SHP77 treated with DMSO at 0.1 percent for 48 hours (cell line): ENCODE data around the gene ELOB.
A peak's percentile ranks its signal among the peaks of the same experiment; 100 is the strongest.
"Not testable (repeated sequence)": the region's sequence is repeated elsewhere in the genome, so short reads cannot be mapped to it uniquely, and the experiment has no call there.

Source experiments
- DNase-seq: peaks from one replicate; lab custom pipeline; 2025; lab: John Stamatoyannopoulos, UW

Gene ELOB

DNA sequence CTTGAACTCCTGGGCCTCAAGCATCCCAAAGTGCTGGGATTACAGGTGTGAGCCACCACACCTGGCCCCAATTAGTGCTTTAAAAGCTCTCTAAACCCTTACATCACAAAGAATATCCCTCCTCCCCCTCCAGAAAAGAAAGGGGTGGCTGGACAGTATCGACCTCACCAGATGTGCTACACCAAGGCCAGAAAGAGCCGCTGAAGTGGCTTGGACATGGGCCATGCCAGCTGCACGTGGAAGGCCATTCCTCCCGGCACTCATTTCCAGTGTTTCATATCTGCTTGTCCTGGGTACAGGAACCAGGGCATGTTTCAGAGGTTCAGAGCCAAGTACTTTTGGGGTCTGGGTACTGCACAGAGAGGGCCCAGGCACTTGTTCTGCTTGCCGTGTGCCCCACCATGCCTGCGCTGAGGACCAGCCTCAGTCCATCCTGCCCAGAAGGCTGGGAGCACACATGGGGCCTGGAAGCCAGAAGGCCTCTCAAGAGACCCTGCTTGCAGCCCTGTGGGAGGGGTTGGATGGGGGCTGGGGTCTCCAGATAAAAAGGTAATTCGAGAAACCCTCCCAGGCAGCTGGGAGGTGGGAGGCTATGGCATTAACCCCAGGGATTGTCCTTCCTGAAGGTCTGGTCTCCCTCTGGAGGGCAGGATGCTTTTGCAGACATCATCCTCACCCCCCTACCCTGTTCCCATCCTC is 28.2 kb downstream of the ELOB start:
- DNase-seq = peak; percentile 44

DNA sequence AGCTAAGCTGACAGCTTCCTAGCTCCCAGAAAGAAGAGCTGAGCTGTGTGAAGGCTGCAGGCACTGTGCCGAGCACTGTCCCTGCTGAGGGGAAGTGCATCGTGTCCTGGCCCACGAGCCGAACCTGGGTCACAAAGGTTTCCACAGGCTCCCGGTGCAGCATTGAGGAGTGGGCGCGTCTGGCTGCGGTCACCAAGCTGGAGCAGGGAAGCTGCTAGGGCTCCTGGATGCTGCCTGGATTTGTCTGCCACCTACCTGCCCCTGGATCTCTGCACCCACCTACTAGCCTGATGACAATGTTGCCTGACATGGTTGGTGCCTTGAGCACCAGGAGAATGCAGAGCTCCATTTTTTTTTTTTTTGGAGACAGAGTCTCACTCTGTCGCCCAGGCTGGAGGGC is 31.1 kb downstream of the ELOB start:
- no peak for DNase-seq

DNA sequence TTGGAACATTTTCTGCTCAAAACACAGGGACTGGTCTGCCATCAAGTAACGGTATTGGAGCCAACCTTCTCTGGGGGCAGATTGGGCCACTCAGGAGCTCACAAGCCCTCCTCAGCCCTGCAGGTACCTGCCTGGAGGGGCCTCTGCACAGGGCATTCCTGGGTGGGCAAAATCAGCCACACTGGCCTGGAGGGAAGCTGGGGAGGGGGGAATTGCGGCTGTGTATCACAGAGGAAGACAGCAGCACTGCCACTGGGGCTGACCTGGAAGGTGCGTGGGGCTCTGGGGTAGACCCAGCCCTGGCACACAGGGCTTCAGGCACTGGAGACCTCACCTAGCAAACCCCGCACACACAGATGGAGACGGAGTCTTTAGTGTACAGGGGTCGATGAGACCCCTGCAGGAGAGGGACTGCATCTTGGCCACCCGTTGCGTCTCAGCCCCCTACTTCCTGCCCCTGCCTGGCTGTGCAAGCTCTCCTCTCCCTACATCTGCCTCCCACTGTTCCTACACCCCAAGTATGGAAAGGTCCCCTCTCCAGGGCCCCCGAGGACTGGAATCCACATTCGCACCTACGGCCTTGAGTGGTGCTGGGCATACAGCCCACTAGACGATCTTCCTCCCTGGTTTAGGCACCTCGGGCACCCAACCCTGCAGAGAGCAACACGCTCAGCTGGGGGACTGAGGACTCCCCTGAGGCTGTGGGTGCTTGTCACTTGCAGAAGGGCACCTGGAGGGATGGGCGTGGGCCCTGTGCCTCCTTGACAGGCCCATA is 31.8 kb downstream of the ELOB start:
- DNase-seq = no peak

DNA sequence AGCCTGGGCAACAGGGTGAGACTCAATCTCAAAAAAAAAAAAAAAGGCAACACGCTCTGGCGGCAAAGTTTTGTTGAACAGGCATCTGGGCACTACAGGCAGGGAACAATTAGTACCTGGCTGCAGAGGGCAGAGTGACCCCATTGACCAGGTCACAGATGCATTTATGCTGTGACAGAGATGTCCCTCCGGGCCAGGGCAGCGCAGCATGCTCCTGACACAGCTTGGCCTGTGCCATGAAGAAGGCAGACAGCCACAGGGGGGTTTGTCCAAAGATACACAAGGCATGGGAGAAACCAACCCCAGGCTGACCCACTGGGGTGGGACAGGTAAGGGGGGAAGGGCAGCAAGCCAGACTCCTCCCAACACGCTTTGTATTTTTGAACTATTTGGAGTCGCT is 32.4 kb downstream of the ELOB start:
- no peak for DNase-seq

DNA sequence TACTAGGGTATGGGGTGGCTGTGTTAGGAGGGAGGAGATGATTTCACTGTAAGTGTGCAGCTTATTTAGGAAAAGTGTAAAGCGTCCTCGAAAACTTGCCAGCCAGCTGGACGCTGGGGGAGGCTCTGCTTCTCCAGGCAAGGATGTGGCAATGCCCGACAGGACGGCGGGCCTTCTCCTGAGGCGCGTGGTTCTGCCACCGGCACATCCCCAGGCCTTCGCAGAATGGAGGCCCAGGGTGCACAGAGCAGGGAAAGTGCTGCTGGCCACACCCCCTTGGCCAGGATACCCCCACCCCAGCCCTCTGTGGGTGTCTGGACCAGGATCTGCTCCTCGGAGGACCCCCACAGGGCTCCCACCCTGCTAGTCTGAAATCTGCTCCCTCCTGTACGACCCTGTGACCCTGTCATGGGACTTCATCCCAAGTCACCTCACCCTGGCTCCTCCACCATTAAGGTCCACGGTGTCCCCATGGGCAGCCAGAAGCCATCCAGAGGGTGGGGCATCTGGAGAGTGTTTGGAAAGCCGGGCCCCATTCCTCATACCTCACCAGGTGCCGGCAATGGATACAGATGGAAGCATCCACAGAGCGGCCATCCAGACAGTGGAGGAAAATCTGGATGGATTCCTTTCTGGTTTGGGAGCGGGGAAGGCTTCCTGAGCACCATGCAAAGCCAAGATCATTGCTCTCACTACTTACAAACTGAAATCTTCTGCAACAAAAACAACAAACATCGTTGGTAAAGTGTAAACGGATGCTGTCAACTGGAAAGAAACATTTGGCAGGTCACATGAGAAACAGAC is 33.9 kb downstream of the ELOB start:
- no peak for DNase-seq

DNA sequence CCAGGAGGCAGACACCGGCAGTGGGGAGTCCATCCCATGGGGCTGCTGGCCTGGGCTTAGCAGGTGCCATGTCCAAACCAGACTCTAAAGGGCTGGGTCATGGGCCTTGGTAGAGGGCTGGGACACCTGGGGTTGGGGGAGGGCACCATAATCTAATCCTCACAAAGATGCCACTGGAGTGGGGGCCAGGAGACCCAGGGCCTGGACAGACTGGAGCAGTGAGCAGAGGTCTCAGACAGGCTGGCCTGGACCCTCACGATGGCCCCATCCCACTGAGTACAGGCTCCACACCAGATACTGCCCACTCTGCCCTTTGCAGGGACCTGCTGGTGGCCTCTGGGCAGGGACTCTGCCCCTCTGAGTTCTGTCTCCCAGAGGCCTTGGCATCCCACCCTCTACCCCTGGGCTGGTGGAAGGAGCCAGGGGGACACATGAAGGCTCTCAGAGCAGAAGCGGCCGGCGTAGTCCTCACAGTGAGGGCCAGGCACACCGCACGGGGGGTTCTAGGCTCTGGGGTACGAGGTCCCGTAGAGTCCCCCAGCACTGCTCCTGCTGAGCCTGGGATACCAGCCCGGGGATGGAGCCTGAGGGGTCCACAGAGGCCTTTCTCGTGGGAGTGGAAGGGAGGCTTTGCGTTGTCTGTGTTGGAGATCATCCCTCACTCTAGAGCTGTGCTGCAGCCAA is 34.6 kb downstream of the ELOB start:
- DNase-seq = no peak

DNA sequence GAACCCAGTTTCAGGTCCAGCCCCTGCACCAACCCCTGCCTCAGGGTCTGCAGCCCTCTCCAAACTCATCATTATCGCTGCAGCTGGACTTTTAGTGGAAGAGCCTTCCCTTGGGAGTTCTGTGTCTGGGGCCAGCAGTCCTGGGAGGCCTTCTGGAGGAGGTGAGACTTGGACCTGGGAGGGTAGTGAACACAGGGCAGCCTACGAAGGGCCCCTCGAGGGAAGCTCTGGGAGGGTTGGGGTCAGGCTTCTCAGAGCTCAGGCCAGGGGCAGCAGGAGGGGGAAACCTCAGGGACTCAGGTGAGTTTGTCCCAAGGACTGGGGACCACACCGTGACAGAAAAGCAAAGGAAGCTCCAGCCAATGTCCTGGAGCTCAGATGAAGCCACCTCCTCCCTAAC is 35.9 kb downstream of the ELOB start:
- no peak for DNase-seq

DNA sequence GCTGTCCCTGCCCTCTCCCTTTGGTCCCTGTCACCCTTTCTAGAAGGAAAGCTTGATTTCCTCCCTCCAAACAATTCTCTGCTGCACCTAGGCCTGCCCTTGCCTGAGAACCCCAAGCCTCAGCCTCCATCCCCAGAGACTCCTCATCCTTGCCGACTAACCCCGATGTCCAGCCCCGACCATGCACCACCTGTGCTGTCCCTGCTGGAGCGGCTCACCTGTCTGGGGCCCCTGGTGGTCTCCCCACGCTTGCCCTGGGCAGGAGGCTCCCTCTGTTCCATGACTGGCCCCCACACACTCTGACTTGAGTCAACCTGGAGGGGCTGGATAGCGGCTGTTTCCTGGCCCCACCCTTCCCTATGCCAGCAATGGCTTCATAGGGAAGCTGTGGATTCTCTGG is 36.6 kb downstream of the ELOB start:
- DNase-seq = no peak

DNA sequence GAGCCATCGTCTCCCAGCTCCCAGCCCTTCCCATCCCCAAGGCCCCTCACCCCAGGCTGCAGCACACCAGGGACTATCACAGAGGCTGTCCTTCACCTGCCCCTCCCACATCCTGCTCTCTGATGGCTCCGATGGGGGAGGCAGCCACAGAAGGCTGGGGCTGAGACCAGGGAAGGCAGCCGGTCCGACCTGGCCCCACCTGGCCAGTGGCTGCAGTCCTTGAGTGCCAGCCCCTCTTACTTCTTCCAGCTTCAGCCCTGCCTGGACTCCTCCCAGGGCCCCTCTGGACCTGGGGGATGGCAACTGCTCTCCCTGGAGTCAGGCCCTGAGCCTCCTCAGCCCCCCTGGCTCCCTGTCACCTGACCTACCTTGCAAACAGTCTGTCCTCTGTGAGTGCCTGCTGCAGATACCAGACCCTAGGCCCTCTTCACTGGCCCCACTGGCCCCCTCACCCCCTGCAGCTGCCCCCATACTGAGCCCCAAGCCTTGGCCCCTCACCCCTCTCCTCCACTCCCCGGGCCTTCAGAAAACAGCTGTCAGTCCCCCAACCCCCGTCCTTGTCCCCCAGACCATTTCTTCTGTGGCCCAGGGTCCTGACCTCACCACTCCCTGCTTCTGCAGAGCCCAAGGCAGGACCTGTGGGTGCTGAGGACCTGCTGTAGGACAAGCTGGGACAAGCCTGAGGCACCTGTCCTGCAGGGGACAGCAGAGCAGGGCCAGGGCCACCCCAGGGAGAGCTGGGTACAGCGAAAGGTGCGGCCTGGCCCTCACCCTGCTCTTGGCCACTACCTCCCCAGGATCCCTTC is 37.3 kb downstream of the ELOB start:
- no peak for DNase-seq

DNA sequence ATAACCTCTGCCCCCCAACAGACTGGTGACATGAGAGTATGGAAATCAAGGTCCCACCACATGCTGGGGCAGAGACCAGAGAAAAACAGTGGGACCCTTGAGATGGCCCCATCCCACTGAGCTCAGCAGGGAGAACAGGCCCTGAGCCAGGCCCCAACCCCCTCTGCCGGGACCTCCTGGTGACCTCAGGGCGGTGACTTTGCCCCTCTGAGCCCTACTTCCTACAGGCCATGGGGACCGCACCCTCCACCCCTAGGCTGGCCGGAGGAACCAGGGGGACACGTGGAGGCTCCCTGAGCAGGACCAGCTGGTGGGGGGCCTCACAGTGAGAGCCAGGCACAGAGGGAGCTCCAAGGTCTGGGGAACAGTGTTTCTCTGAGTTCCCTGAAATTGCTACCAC is 38.5 kb downstream of the ELOB start:
- no peak for DNase-seq

DNA sequence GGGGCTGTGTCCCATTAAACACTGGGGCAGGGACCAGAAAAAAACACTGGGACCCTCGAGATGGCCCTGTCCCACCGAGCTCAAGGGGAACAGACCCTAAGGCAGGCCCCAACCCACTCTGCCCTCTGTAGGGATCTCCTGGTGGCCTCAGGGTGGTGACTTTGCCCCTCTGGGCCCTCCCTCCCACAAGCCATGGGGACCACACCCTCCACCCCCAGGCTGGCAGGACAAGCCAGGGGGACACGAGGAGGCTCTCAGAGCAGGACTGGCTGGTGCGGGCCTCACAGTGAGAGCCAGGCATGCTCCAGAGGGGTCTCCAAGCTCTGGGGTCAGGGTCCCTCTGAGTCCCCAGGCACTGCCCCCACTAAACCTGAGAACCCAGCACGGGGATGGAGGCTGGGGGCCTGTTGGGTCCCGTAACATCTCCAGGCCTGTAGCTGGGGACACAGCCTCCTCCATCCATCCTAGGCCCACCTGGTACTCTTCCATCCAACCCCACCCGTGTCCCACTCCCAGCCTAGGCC is 39.1 kb downstream of the ELOB start:
- no peak for DNase-seq

DNA sequence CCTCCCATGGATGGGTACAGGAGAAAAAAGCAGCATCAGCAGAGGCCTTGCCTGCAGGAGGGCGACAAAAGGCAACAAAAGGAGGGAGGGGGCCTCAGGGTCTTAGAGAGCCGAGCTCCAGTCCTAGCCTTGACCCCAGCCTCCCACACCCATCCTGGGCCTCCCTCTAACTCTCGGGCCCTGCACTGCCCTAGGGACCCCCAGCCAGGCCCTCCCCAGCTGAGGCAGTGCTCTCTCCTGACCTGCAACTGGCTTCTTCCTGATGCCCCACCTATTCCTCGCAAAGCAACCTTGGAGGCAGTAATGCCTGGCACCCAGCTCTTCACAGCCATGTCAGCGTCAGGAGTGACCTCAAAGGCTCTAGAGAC is 39.9 kb downstream of the ELOB start:
- DNase-seq = no peak

DNA sequence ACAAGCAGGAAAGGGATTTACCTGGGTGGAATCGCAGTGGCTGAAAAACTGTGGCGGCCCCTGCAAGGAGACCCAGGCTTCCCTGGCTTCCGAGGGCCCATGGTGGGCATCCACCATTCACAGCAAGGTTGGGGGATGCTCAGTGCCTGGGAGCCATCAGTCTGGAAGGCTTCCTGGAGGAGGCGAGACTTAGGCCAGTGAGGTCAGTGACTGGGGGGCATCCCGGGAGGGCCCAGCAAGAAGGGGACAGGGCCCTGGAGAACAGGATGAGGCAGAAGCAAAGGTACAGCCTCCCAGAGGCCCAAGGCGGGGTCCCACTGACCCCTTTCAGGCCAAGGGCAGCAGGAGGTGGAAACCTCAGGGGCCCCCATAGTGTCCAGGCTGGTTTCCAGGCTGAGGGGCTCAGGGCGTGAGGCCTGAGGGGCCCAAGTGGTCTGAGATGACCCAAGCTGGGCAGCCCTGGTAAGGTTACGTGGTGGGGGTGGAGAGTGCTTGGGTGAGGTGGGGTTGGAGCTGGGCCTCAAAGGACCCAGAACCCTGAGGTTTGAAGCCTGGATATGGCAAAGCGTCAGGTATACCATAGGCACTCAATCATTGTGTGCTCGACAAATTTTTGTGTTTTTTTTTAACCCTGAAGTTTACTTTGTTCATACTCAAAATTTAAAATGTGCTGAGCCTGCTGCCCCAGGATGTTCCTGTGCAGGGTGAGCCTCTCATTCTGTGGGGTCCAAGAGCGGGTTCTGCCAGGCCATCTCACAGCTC is 40.4 kb downstream of the ELOB start:
- DNase-seq = no peak

DNA sequence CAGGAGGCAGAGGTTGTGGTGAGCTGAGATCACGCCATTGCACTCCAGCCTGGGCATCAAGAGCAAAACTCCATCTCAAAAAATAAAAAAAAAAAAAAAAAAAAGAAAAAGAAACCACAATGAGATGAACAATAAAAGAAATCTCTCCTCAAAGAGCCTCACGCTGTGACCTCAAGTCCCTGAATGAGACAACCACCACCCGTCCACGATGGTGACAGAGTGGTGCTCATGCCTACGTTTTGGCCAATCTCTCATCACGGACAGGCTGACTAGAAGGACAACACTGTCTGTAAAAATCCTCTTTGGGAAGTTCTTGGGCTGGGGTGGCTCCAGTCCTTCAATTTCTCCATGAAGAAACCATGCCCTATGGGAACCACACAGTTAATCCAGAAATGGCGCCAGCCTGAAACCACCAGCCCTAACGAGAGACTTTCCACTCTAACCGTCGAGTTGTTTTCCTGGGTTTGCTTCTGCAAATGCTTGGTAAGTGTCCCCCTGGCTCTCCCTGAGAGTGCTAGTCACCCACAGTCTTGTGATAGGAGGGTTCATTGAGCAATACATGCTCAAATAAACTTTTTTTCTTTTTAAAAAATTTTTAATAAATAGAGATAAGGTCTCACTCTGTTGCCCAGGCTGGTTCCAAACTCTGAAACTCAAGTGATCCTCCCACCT is 42.1 kb downstream of the ELOB start:
- no peak for DNase-seq

DNA sequence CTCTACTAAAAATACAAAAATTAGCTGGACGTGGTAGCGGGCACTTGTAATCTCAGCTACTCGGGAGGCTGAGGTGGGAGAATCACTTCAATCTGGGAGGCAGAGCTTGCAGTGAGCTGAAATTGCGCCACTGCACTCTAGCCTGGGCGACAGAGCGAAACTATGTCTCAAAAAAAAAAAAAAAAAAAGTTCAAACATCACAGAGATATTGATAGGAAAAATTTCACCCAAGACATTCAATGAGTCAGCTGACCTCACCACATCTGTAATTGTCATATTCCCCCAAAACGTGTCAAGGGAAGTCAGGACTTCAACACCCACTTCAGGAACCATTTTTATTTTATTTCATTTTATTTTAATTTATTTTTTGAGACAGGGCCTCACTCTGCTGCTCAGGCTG is 49.0 kb downstream of the ELOB start:
- no peak for DNase-seq

DNA sequence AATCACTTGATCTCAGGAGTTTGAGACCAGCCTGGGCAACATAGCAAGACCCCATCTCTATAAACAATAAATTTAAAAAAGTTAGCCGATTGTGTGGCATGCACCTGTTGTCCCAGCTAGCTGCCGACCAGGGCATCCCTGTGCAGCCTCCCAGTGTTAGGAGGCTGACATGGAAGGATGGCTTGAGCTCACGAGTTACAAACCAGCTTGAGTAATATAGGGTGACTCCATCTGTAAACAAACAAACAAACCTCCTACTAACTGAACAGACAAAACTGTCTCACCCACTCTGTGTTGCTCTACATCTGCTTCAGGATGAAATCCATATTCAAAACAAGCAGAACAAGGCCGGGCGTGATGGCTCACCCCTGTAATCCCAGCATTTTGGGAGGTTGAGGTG is 50.2 kb downstream of the ELOB start:
- DNase-seq = no peak

DNA sequence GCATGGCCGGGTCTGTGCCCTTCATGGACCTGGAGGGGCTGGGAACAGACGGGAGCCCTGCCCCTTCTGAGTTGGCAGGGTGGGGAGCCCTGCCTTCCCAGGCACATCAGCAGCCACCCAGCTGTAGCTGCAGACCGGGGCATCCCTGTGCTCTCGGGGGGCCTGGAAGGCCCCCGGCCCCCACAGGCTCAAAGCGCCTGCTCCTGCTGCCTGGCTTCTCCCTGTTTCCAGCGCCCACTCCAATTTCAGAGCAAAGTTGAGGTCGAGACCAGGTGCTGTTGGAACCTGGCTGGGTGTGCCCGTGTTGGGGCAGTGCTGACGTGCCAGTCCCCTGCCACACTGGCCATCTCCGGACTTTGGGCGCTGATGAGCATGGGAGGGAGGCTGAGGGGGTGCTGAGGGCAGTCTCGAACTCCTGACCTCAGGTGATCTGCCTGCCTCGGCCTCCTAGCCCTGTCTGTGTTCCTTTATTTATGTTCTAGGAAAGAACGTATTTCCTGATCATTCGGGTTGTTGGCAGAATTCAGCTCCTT is 52.2 kb downstream of the ELOB start:
- no peak for DNase-seq

DNA sequence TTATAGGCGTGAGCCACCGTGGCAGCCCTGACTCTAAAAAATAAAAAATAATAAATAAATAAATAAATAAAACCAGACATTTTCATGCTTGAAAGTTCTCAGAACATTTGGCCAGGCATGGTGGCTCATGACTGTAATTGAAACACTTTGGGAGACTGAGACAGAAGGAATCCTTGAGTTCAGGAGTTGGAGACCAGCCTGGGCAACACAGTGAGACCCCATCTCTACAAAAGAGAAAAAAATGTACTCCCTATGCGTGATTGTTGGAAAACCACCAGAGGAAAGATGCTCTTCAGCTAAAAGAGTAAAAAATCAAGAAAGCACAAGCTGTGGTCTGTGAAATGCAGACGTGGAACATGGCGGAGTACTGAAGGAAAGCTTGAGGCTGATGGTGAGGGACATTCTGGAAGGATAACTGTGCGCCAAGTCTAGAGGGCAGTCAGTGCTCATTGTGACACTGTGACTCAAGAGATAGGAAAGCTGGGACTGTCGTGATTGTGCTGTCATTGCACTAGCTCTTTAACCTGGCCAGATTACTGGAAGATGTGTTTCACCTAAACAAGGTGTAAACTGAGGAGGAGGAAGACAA is 52.9 kb downstream of the ELOB start:
- no peak for DNase-seq

DNA sequence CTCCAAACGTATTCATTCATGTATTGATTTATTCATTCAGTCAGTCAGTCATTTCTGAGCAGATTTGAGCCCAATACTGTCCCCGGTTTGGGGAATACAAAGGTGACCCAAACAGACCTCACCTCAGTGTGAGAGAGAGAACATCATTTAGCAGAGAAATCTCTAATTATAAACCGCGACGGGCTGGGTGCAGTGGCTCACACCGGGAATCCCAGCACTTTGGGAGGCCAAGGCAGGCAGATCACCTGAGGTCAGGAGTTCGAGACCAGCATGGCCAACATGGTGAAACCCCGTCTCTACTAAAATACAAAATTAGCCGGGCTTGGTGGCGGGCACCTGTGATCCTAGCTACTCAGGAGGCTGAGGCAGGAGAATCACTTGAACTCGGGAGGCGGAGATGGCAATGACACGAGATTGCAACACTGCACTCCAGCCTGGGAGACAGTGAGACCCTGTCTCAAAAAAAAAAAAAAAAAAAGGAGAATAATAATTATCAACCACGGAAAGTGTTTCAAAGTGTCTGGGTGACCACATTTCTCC is 55.4 kb downstream of the ELOB start:
- not testable (repeated sequence) for DNase-seq
